GM12865 (cell line): ENCODE measurements around the gene UBTF.

ENCODE experiments used
- DNase-seq: peaks from one replicate; pipeline ENCODE4 v3.0.0; 2010; ENCODE audit warnings: low read depth
- H3K4me3 ChIP-seq: 2 replicates; pipeline ENCODE4 v1.5.1; 2011; ENCODE audit warnings: mild to moderate bottlenecking, low read depth, low read length, control low read depth
- CTCF ChIP-seq: IDR thresholded peaks from 2 replicates; pipeline ENCODE4 v1.5.1; 2011; ENCODE audit warnings: low read length, control low read depth, low read depth, inconsistent platforms; ENCODE audit not compliant: insufficient read depth; ENCODE audit errors: missing control alignments

The UBTF gene

GRCh38 chr17:44210342-44211192, 8.9 kb downstream of the UBTF start:
- TF ChIP-seq CTCF = peak; percentile 99
- peak overlapping the region; percentile 46 for H3K4me3 ChIP-seq
- peak; percentile 95 for DNase-seq

DNA sequence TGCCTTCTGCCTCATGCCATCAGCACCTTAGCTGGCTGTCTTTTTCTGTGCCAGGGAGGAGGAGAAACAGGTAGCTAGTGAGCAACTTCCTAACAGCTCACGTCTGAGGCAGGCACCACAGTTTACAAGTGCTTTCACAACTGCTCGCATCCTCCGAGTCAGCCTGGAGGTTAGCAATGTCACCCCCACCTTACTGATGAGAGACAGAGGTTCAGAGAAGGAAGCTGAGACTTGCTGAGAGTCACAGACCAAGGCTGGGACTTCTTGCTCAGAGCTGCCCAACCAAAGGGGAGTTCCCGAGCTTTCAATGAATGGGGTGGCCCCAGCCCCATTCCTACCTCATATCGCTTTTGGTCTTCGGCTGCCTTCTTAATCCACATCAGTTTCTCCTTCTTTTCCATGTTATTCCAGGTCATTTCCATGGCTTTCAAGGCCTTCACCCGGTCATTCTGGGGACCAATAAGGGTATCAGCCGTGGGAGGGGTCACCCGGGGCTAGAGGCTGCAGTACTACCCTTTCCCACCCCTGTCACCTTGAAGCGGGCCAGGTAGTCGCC, 9.6 kb downstream of the UBTF start:
- H3K4me3 ChIP-seq = peak overlapping the region; percentile 46
- no peak for TF ChIP-seq CTCF
- peak; percentile 72 for DNase-seq

GRCh38 chr17:44207743-44208142, 11.7 kb downstream of the UBTF start:
- no peak overlapping the region for H3K4me3 ChIP-seq
- DNase-seq = no peak
- no peak for TF ChIP-seq CTCF

- no peak for DNase-seq
- no peak overlapping the region for H3K4me3 ChIP-seq
- no peak for TF ChIP-seq CTCF
Observed at GRCh38 chr17:44207319-44207718, 12.2 kb downstream of the UBTF start.

- H3K4me3 ChIP-seq = no peak overlapping the region
- TF ChIP-seq CTCF = no peak
- no peak for DNase-seq
Observed at GRCh38 chr17:44206825-44207155, 12.7 kb downstream of the UBTF start.

GRCh38 chr17:44205962-44206824, 13.3 kb downstream of the UBTF start:
- no peak for DNase-seq
- H3K4me3 ChIP-seq = no peak overlapping the region
- TF ChIP-seq CTCF = peak; percentile 2
